GM21717 (cell line): ENCODE results near the gene KDM2B.

Source experiments
- ATAC-seq: cut with Tn5 transposase; IDR thresholded peaks from one replicate; pipeline ENCODE4 v1.9.1; 2021; ENCODE audit warnings: mild to moderate bottlenecking, moderate library complexity; ENCODE audit not compliant: unreplicated experiment

KDM2B gene

DNA sequence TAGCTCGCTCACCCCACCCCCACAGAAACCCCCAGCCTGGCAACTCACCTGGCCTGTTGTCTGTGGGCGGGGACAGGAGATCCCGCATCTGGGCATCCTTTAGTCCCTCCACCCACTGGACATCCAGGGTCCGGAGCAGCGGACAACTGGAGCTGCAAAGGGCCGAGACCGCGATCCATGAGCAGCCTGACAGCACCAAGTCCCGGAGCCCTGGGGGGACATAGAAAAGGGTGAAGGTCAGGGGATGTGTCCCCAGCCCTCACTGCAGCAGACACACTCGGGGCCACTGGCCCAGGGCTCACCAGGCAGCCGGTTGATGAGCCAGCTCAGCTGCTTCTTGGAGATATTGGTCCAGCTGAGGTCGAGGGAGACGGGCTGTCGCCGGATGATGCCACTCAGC lies 140.1 kb downstream of the KDM2B start:
- no peak for ATAC-seq

DNA sequence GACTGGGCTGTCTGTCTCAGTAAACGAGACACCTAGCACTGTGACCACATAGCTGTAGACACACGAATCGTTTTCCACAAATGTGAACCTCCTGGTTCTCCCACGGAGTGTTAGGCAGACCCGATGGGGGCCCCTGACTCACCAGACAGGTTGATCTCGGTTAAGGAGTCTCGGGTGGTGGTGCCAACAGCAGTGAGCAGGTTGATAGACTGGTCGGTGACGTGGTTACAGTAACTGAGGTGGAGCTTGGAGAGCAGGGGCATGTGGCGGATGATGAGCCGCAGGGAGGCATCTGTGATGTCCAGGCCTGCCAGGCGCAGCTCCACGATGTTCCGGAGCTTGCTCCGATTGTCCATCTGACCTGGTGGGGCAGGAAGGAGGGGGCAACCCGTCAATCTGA lies 141.1 kb downstream of the KDM2B start:
- no peak for ATAC-seq

DNA sequence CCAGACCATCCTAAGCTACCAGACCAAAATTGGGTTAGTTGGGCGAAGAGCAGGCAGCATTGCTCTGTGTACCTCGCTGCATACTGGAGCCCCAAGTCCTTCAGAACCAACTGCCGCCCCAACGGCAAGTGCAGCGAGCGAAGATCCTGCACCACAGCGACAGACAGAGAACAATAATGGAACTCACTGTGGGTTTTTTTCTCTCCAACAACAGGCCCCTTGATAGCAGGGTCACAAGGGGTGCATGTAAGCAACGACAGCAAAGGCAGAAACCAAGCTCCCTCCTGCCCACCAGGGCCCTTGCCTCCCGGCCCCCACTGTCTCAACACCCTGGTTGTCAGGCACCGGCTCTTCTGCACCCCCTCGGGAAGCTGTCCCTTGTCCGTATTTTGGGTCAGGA lies 141.9 kb downstream of the KDM2B start:
- ATAC-seq = no peak

DNA sequence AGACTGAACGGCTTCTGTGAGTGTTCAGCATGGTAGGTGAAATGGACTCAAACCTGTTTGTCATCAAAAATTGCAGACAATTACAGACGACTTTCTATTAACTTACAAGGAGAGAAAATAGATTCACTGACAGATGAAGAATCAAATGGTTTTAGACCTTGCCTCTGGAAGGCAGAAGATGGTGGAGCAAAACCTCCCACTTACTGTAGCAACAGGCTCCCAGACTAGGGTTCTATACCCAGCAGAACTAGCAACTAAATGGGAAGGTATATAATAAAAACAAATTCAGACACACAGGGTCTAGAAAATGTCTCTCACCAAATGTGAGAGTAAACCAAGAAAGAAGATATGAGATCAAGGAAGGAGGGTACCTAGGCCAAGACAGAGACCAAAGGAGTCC lies 144.1 kb downstream of the KDM2B start:
- no peak for ATAC-seq

DNA sequence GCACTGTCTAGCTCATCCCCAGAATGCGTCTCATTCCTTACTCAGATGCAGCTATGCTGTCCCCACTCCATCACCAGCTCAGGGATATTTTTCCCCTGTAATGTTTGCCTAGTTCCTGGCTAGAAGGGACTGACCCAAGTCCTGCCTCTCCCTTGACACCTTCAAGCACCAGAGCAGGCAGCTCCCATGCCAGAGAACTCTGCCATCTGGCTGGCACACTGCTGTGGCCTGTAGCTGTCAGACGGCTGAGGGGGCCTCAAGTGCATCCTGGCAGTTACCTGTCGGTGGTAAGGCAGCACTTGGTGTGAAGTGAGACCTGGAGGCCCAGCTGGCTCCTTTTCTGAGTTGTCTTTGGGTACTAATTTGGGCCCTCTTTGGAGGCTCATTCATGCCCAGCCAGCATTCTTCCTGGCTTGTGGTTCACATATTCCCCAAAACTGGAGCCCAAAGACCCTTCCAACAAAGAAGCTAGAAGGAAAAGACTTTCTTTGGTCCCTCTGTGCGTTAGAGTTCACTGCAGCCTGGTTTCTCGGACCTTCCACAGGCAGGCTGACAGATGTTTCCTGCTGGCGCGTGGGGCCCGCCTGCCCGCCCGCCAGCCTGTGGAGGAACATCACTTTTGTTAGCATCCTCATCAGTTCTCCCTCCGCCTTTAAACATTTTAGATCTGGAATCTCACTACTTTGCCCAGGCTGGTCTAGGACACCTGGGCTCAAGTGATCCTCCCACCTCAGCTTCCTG lies 147.9 kb downstream of the KDM2B start:
- no peak for ATAC-seq

DNA sequence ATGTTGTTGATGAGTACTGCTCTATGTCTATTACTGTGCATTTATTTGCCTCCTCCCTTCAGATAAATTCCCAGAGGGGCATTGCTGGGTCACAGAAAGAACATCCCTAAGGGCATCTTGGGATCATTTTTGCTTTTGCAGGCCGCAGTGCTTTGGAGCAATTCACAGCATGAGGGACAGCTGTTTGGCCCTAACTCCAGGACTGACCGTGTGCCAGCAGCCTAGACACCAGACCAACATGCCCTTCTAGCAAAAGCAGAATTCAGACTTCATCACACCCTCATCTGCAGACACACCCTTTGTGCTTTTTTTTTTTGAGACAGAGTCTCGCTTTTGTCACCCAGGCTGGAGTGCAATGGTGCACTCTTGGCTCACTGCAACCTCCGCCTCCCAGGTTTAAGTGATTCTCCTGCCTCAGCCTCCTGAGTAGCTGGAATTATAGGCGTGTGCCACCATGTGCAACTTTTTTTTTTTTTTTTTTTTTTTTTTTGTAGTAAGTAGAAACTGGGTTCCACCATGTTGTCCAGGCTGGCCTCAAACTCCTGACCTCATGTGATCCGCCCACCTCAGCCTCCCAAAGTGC lies 149.9 kb downstream of the KDM2B start:
- ATAC-seq = no peak

DNA sequence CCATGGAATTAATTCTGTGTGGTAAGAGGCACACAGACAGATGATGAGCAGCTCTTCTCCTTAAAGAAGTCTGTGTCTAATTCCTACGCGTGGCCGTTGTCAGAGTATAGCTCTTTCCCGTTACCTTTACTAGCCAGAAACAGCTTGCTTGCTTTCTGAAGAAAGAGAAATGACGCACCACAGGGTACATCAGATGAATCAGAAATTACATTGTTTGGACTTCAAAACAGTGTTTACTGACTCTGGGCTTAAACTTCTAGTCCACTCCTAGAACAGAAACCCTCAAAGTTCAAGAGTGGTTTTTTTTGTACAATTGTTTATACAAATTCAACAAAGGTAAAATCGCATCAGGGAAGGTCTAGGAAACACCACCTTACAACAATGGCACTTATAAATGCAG lies 151.9 kb downstream of the KDM2B start:
- ATAC-seq = no peak

DNA sequence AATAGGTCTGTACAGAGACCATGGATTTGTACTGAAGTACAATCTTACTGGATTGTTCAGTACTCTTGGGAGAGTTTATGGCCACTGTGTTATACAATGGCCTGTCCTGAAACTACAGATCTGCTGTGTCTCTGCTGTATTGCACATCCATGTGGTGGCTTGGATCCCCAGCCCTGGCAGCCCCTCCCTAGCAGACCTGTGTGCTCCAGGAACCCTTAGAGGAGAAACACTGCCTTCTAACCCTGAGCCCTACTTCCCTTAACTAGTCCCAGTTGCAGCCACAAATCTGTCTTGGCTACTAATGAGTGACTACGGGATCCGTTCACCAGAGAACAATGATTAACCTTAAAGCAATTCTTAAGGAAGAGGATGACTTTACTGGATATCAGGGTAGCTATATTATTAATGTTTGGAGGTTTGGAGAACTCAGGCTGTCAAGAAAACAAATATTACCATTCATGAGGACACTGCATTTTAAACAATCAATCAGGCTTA lies 153.2 kb downstream of the KDM2B start:
- ATAC-seq = no peak

DNA sequence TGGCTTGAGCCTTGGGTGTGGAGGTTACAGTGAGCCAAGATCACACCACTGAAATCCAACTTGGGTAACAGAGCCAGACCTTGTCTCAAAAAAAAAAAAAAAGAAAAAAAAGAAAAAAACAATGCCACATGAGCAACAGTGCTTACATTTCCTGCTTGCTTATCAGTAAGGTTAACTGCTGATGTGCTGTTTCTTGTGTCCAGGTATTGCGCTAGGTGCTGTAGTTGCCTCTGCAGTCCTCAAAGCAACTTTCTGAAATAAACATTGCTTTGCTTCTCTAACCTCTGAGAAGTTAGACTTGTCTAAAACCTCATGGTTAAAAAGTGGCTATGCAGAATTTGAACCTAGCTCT lies 156.2 kb downstream of the KDM2B start:
- ATAC-seq = no peak

DNA sequence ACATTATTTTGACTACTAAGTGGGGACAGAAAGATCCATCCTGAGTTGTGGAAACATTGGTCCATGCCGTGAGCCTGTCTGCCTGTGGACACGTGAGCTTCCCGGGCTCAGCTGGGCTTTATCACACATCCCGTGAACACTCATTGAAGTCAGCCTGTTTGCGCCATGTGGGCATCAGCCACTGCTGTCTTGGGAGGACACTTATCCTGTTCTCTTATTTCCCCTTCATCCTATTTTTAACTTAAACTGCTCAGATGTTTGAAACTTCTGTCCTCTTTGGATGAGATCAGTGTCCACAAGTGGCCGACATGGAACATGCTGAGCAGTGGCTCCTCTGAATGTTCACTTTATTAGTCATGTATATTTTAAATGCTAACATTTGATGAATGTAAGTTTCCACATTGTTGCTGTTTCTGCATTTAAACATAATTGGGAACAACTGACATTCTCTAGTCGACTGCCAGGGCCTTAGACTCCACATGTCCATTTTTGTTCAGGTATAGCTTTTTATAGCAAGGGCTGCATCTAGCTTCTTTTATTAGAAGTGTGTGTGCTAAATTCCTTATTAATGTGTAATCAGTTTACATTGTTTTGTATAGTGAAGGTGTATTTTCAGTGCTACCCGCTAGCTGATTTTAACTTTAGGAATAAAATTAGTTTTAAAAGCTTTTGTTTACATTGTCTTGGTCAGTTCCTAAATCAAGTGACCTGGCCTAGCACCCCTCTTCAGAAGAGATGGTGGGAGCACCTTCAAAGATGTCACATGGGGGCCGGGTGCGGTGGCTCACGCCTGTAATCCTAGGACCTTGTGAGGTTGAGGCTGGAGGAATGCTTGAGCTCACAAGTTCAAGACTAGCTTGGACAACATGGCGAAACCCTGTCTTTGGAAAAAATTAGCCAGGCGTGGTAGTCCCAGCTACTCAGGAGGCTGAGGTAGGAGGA lies 156.9 kb downstream of the KDM2B start:
- ATAC-seq = no peak

DNA sequence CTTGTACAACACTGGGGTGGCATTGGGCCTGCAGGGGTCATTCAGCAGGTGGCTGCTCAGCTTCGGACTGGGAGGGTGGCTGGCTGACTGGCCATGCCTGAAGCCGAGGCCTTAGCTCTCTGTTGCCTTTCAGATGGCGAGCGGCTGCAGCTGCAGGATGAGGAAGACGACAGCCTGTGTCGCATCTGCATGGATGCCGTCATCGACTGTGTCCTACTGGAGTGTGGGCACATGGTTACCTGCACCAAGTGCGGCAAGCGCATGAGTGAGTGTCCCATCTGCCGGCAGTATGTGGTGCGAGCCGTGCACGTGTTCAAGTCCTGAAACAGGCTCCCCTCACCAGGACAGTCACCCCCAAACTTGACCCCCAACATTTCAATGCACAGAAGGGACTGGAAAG lies 157.6 kb downstream of the KDM2B start:
- no peak for ATAC-seq

DNA sequence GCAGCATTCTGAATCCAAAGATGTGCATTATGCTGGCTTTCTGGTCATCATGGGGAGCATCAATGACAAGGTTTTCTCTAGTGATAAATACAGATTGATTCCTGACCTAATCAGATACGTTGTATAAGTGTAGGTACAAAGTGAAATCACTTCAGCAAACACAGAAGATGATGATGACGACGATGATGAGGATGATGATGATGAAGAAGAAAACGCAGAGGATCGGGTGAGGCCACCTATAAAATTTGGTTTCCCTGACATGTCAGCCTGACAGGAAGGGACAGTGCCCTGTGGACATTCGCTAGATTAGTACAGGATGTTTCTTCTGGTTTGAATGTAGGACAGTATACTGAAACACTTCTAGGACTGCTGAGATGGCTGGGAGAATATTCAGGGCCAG lies 160.7 kb downstream of the KDM2B start:
- ATAC-seq = no peak

DNA sequence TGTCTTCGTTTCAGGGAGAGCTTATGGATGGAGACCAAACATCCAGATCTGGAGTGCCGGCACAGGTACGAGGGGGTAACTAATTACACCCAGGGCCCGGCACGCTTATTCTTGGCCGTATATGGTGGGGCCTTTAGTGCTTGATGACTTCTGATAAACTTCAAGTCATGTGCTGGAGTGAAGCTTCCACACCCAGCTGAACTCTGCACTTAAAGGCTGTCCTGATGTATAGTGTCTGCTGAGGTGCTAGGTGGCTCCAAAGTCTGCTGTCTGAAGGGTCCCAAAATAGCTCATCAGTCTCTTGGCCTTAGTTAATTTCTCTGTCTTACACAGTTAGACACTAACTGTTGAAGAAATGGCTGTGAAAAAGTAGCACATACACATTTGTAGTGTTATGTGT lies 163.0 kb downstream of the KDM2B start:
- no peak for ATAC-seq

DNA sequence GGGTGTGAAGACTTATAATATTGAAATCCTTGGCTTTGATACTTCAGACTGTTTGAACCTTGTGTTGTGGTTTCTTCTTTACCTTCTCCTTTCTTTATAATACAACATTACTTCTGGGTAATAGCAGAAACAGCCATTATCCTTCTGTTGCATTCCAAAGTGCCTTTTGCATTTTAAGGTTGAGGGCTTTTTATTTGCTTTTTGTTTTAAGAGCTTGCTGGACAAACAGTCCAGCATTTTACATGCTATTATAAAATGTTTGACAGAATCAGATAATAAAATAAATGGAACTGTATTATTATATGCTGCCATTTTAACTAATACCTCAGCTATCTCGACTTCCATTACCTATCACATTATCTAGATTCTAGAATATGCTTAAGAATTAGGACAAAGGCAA lies 166.9 kb downstream of the KDM2B start:
- ATAC-seq = no peak

DNA sequence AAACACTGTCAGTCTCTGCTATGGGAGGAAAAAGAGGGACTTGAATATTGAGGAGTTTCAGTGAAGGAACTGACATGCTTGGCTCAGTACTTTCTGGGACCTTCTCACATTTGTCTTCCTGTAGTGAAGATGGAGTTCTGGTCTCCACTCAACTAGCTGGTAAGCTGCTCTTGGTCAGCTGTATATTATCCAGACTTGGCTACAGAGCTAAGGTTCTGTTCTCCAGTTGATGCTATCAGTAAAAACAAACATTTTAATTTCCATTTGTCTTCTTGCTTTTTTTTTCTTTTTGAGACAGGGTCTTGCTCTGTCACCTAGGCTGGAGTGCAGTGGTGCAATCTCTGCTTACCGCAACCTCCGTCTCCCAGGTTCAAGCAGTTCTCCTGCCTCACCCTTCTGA lies 175.6 kb downstream of the KDM2B start:
- ATAC-seq = no peak

DNA sequence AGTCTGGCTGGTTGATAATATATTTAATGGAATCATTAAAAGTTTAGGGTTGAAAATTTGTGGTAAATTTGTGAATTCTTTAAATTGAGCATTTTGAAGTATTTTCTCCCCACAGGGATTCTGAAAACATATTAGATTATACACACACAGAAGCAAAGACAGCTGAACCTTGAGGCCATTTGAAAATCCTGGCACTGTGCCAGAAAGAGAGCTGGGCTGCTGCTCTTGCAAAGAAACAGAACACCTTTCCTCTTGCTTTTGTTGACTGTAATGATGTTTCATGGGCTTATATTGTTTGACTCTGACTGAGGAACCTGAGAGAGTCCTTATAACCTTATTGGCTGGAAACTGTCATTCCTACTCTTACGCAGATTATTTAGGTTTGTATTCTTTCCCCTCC lies 176.1 kb downstream of the KDM2B start:
- ATAC-seq = no peak

DNA sequence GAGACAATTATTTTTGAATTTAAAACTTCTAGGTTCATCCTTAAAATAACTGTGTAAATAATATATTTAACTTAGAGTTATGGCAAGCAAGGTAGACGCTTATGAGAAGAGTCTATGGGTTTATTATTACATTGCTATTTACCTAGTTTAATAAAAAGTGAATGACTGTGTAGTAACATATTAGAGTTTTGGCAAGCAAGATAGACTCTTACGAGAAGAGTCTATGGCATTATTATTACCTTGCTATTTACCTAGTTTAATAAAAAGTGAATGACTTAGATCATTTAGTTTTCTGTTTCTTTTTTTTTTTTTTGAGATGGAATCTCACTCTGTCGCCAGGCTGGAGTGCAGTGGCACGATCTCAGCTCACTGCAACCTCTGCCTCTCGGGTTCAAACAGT lies 177.1 kb downstream of the KDM2B start:
- ATAC-seq = no peak

DNA sequence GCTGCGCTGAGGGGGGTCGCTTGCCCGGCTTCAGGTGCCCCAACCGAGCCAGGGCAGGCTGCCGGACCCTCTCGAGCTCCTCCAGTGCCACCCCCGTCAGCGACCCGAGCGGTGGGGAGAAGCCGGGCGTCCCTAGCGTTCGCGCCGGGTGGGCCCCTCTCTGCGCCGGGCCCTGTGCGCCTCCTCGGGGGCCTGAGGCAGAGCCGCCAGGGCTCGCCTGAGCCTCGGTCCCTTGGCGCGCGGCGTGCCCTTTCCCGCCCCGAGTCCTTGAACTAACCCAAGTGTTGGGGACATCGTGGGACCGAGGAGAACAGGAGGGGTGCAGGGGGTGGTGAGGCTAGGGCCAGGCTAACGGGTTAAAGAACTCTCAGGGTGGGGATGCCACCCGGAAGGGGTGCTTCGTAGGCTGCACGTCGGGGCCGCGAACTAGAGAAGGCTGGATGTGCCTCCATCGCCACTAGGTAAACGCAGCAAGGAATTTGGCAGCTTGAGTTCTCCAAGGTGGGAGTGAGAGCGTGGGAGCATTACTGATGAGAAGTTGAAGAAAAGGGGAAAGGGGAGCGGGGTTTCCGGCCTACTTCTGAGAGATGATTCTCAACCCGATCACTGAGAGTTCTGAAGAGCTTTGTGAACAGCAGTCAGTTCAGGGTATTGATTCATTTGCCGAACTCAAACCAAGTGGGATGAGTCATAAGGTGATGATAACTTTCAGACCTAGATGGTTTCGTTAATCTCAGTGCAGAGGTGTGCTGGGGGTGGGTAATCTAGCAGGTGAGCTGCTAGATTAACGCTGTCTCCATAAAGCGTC lies 180.3 kb downstream of the KDM2B start:
- ATAC-seq = peak; percentile 47

DNA sequence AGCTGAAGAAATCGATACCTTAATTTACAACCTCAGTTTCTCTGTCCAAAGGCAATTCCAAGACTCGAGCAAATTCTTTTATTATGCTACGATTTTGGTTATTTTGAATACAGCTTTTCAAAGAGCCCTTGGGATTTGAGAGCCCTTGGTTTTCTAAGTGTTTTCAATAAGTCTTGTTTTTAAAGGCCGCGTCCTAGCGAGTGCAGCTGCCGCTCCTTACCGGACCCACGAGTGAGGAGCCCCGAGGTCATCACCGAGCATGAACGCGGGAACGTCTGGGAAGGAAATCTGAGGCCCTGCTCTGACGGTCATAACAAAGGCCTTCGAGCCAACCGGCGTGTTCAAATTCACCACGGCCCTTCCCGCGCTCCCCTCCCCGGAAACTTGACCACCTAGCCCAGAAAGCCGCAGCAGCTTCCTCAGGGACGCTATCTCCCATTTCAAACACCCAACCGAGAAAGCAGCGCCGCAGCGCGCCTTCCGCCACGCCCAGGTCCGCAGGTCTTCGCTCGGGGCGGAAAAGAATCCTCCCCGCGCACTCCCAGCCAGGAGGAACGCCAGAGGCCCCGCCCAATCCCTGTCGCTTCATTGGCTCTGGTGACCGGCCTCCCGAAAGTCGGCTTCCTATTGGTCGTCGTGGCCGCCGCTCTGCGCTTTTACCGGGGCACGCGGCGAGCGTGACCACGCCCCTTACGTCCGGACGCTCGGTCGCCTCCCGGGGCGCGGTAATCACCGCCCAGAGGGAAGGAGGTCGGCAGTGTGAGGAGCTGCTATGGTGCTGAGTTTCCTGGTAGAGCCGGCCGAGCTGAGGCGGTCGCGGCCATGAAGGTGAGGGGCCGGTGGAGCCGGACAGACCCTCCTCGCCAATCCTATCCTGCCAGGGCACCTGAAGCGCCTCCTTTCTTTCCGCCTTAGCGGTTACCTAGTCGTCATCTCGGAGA lies 181.2 kb downstream of the KDM2B start, which contains the start of gene RNF34:
TSS of gene RNF34 (plus strand) at position 728 of the 941 bp plus-strand sequence. CDS start at position 823, 95 bp downstream.
- peak; percentile 87 for ATAC-seq

DNA sequence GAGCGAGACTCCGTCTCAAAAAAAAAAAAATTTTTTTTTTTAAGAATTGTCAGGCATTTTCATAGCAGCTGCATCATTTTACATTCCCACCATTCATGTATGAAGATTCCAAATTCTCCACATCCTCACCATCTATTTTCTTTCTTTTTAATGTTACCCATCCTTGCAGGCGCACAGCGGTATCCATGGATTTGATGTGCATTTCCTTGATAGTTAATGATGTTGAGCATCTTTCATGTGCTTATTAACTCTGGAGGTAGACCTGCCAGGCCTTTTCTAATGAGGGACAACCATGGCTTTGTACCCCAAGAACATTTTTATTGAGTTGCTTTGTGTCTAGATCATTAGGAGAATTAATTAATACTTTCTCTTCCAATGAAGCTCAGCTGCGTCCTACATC lies 182.5 kb downstream of the KDM2B start:
- ATAC-seq = no peak
